COLO829 (cell line): ENCODE results near the gene IGF2BP3.
"Not testable (repeated sequence)": the region's sequence is repeated elsewhere in the genome, so short reads cannot be mapped to it uniquely, and the experiment has no call there.

Experiments used
- DNase-seq: peaks from one replicate; pipeline ENCODE4 v3.0.0; 2012; ENCODE audit warnings: low spot score

IGF2BP3 gene

GRCh38 chr7:23422384-23422783 is 47.9 kb downstream of the IGF2BP3 start:
- no peak for DNase-seq

- DNase-seq, result no peak
These were observed 50.4 kb downstream of the IGF2BP3 start for GRCh38 chr7:23419845-23420244.

GRCh38 chr7:23419160-23419559 is 51.1 kb downstream of the IGF2BP3 start:
- DNase-seq, result no peak

- DNase-seq, result no peak
These were observed 52.2 kb downstream of the IGF2BP3 start for GRCh38 chr7:23418046-23418445.

- DNase-seq, result no peak
These were observed 55.1 kb downstream of the IGF2BP3 start for GRCh38 chr7:23415198-23415597.

GRCh38 chr7:23410446-23411183 is 59.7 kb downstream of the IGF2BP3 start:
- DNase-seq, result no peak

- not testable (repeated sequence) for DNase-seq
These were observed 63.7 kb downstream of the IGF2BP3 start for GRCh38 chr7:23406564-23406963.

GRCh38 chr7:23405240-23405618 is 65.1 kb downstream of the IGF2BP3 start:
- no peak for DNase-seq

GRCh38 chr7:23404546-23405239 is 65.6 kb downstream of the IGF2BP3 start:
- peak; percentile 72 for DNase-seq

- DNase-seq, result no peak
These were observed 66.3 kb downstream of the IGF2BP3 start for GRCh38 chr7:23403970-23404369.

- not testable (repeated sequence) for DNase-seq
These were observed 72.2 kb downstream of the IGF2BP3 start for GRCh38 chr7:23398090-23398489.

- DNase-seq, result no peak
These were observed 73.0 kb downstream of the IGF2BP3 start for GRCh38 chr7:23397241-23397640.

GRCh38 chr7:23396222-23397015 is 73.9 kb downstream of the IGF2BP3 start:
- DNase-seq, result no peak

- no peak for DNase-seq
These were observed 75.7 kb downstream of the IGF2BP3 start for GRCh38 chr7:23394488-23395171.

GRCh38 chr7:23393636-23394035 is 76.7 kb downstream of the IGF2BP3 start:
- DNase-seq, result no peak

- DNase-seq, result no peak
These were observed 80.6 kb downstream of the IGF2BP3 start for GRCh38 chr7:23389701-23390100.

GRCh38 chr7:23387583-23387982 is 82.7 kb downstream of the IGF2BP3 start:
- DNase-seq, result no peak

GRCh38 chr7:23385140-23385539 is 85.2 kb downstream of the IGF2BP3 start:
- DNase-seq, result no peak

GRCh38 chr7:23383225-23383624 is 87.1 kb downstream of the IGF2BP3 start:
- DNase-seq, result no peak

- DNase-seq, result no peak
These were observed 89.3 kb downstream of the IGF2BP3 start for GRCh38 chr7:23380961-23381360.

- DNase-seq, result no peak
These were observed 89.7 kb downstream of the IGF2BP3 start for GRCh38 chr7:23380556-23380955.

- no peak for DNase-seq
These were observed 91.3 kb downstream of the IGF2BP3 start for GRCh38 chr7:23378996-23379395.
